GM18526 (cell line): ENCODE results near the gene OR1J4.

Source experiments
- POLR2A ChIP-seq: IDR thresholded peaks from 3 replicates; pipeline ENCODE4 v1.6.1; 2011; ENCODE audit not compliant: insufficient read length; ENCODE audit errors: extremely low read depth

OR1J4 gene

GRCh38 chr9:122562134-122562760 lies 43.3 kb downstream of the OR1J4 start:
- no peak for TF ChIP-seq POLR2A

- no peak for TF ChIP-seq POLR2A
Measured at GRCh38 chr9:122567901-122568300, 49.0 kb downstream of the OR1J4 start.
